HL-60 (cell line): ENCODE measurements around the gene LAMA2.

Experiments
- DNase-seq, 2 experiments: peaks; one replicate each; pipeline ENCODE4 v3.0.0-alpha.2; 2010 to 2020; ENCODE audit warnings: low read depth in 1 of 2, low spot score in 1 of 2
- H3K27ac ChIP-seq: fragments of 250-450 bp; sonication (Bioruptor Pico); replicated peaks from 2 replicates; pipeline ENCODE4 v1.5.1; 2020; ENCODE audit warnings: mild to moderate bottlenecking, moderate library complexity
- H3K27me3 ChIP-seq: fragments of 250-450 bp; sonication (Bioruptor Pico); 2 replicates; pipeline ENCODE4 v1.5.1; 2021; ENCODE audit warnings: mild to moderate bottlenecking, moderate library complexity; ENCODE audit not compliant: insufficient read depth, poor library complexity, severe bottlenecking
- H3K4me3 ChIP-seq: replicated peaks from 2 replicates; pipeline ENCODE4 v1.5.1; 2011; ENCODE audit warnings: mild to moderate bottlenecking, control low read depth, low read length; ENCODE audit not compliant: insufficient read depth
- GABPA ChIP-seq: IDR thresholded peaks from 2 replicates; pipeline ENCODE4 v1.6.1; 2012; ENCODE audit warnings: low read depth
- POLR2AphosphoS5 ChIP-seq: IDR thresholded peaks from 2 replicates; pipeline ENCODE4 v1.6.1; 2012; ENCODE audit warnings: low read depth
- SPI1 ChIP-seq: IDR thresholded peaks from 2 replicates; pipeline ENCODE4 v1.6.1; 2012; ENCODE audit warnings: low read depth, mild to moderate bottlenecking, borderline replicate concordance
- TF ChIP-seq, protein P1 (sequence below): IDR thresholded peaks from 2 replicates; pipeline ENCODE4 v1.6.1; 2012; ENCODE audit warnings: low read depth; ENCODE audit not compliant: insufficient replicate concordance
- TF ChIP-seq, protein P2 (sequence below): IDR thresholded peaks from one replicate; pipeline ENCODE4 v1.5.1; 2011; ENCODE audit warnings: low read length, control low read depth, inconsistent platforms; ENCODE audit not compliant: insufficient read depth

LAMA2 gene

DNA sequence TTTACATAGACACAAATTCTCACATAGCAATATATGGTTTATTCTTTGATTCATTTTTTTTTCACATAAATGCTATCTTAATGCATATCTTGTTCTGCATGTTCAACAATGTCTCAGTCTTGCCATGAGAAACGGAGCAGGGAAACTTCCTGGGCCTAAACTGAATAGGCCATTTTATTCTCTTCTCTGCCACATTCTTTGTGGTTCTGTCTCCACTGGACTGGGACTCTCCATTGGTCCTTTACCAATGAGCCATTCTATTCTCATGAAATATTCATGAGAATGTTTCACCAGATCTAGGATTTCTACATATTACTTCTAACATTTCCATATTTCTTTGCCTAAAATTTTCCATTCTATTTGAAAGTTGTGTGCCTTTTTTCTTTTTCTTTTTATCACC lies 42.8 kb downstream of the LAMA2 start:
- TF ChIP-seq POLR2AphosphoS5 (no peak), GABPA (no peak)
- H3K27me3 ChIP-seq: no peaks in the 10 kb centered on the region

DNA sequence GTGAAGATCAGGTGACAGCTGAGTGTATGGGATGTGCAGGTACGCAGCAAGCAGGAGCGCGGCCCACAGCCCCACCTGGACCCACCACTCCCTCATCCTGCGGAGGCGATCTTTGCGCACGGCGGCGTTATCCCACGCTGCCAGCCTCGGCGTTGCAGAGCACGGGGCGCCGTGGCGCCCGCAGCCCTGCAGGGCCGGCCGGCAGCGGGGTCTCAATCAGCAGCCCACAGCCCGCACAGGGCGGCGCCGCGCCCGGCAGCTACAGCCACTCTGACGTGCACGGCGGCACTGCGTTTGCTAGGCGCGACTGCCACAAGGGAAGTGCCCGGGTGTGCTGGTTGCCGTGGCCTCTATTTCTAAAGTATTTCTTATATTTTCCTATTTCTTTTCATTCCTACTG lies 46.9 kb downstream of the LAMA2 start:
- no peak overlapping the region for H3K4me3 ChIP-seq
- H3K27ac ChIP-seq: no peak overlapping the region
- TF ChIP-seq GABPA (no peak), SPI1 (no peak), POLR2AphosphoS5 (no peak)
- TF ChIP-seq, protein P1, sequence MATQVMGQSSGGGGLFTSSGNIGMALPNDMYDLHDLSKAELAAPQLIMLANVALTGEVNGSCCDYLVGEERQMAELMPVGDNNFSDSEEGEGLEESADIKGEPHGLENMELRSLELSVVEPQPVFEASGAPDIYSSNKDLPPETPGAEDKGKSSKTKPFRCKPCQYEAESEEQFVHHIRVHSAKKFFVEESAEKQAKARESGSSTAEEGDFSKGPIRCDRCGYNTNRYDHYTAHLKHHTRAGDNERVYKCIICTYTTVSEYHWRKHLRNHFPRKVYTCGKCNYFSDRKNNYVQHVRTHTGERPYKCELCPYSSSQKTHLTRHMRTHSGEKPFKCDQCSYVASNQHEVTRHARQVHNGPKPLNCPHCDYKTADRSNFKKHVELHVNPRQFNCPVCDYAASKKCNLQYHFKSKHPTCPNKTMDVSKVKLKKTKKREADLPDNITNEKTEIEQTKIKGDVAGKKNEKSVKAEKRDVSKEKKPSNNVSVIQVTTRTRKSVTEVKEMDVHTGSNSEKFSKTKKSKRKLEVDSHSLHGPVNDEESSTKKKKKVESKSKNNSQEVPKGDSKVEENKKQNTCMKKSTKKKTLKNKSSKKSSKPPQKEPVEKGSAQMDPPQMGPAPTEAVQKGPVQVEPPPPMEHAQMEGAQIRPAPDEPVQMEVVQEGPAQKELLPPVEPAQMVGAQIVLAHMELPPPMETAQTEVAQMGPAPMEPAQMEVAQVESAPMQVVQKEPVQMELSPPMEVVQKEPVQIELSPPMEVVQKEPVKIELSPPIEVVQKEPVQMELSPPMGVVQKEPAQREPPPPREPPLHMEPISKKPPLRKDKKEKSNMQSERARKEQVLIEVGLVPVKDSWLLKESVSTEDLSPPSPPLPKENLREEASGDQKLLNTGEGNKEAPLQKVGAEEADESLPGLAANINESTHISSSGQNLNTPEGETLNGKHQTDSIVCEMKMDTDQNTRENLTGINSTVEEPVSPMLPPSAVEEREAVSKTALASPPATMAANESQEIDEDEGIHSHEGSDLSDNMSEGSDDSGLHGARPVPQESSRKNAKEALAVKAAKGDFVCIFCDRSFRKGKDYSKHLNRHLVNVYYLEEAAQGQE: no peak
- TF ChIP-seq, protein P2, sequence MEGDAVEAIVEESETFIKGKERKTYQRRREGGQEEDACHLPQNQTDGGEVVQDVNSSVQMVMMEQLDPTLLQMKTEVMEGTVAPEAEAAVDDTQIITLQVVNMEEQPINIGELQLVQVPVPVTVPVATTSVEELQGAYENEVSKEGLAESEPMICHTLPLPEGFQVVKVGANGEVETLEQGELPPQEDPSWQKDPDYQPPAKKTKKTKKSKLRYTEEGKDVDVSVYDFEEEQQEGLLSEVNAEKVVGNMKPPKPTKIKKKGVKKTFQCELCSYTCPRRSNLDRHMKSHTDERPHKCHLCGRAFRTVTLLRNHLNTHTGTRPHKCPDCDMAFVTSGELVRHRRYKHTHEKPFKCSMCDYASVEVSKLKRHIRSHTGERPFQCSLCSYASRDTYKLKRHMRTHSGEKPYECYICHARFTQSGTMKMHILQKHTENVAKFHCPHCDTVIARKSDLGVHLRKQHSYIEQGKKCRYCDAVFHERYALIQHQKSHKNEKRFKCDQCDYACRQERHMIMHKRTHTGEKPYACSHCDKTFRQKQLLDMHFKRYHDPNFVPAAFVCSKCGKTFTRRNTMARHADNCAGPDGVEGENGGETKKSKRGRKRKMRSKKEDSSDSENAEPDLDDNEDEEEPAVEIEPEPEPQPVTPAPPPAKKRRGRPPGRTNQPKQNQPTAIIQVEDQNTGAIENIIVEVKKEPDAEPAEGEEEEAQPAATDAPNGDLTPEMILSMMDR: no peak
- no peaks in the 10 kb centered on the region for H3K27me3 ChIP-seq
- no peak for DNase-seq

More for the DNA sequence above, 42.8 kb downstream of the LAMA2 start:
- no peak overlapping the region for H3K27ac ChIP-seq
- DNase-seq: no peak
- no peak overlapping the region for H3K4me3 ChIP-seq

DNA sequence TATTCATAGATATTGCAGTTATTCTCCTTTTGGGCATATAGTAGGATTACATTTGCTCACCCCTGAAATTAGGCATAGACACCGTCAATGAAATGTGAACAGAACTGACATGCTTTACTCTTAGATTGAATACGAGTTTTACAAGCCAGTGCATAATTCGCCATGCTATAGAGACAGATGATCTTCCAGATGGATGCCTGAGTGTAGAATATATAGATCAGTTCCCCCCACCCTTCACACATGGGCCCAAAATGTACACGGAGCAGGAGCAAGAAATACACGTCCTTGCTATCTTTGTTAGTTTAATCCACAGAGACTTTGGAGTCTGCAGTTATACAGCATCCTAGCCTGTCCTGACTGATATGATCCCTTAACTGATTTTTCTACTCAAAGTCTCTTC lies 47.4 kb downstream of the LAMA2 start:
- Histone ChIP-seq H3K4me3 (no peak overlapping the region), H3K27ac (no peak overlapping the region), H3K27me3 (no peaks in the 10 kb centered on the region)
- no peak for DNase-seq
- TF ChIP-seq, protein P2: no peak
- TF ChIP-seq POLR2AphosphoS5: no peak
- TF ChIP-seq GABPA: no peak
- TF ChIP-seq SPI1: no peak
- TF ChIP-seq, protein P1: no peak

DNA sequence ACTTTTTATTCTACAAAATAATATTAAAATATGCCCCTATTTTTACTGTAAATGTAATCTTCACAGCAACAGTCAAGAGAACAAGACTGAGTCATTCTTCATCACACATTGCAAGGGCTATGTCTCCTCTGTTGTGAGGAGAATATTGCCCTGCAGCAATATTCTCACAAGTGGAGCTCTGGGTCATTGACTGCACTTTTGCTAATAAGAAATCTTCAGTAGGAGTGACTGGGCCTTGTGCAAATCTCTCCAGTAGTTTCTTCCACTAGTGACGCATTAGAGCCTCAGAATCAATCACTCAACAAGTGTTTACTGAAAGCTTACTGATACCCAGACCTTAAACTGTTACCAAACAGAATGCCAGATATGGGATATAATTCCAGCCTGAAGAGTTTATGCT lies 49.1 kb downstream of the LAMA2 start:
- TF ChIP-seq POLR2AphosphoS5 (no peak), GABPA (no peak), SPI1 (no peak)
- TF ChIP-seq, protein P1: no peak
- TF ChIP-seq, protein P2: no peak
- Histone ChIP-seq H3K4me3 (no peak overlapping the region), H3K27me3 (no peaks in the 10 kb centered on the region), H3K27ac (no peak overlapping the region)
- DNase-seq: no peak
